ENCODE results near the gene FUT8.

- no peak for TF ChIP-seq POLR2A (IDR thresholded peaks at IDR 0.05)
- no peak for TF ChIP-seq CTCF (IDR thresholded peaks at IDR 0.05)
- TF ChIP-seq POLR2AphosphoS5 (IDR thresholded peaks at IDR 0.05) = no peak
- TF ChIP-seq EP300 (IDR thresholded peaks at IDR 0.05) = no peak
These were observed 37.1 kb downstream of the FUT8 start for GRCh38 chr14:65449647-65450046.

Data from suprapubic skin (tissue), 4 donors.